Loucy (cell line): Measurements from ENCODE around the gene PVALEF.

ENCODE experiments used
- H2AFZ ChIP-seq: fragments of 200-600 bp; sonication (generic); 2 replicates; pipeline ENCODE4 v1.6.0; 2016; ENCODE audit warnings: antibody characterized with exemption, mild to moderate bottlenecking, low read length, moderate library complexity
- H3F3A ChIP-seq: fragments of 200-600 bp; 2 replicates; pipeline ENCODE4 v1.6.0; 2016; ENCODE audit warnings: antibody characterized with exemption, low read depth, mild to moderate bottlenecking
- H3K27me3 ChIP-seq: fragments of 200-600 bp; sonication (generic); 2 replicates; pipeline ENCODE4 v1.6.1; 2014; ENCODE audit warnings: low read length, mild to moderate bottlenecking; ENCODE audit not compliant: insufficient read depth, poor library complexity, severe bottlenecking
- H3K36me3 ChIP-seq: fragments of 200-600 bp; sonication (generic); 2 replicates; pipeline ENCODE4 v1.6.1; 2016; ENCODE audit warnings: low read length; ENCODE audit not compliant: insufficient read depth
- H3K4me1 ChIP-seq: fragments of 200-600 bp; sonication (generic); 2 replicates; pipeline ENCODE4 v1.5.1; 2014; ENCODE audit warnings: low read length, mild to moderate bottlenecking; ENCODE audit not compliant: insufficient read depth, poor library complexity, severe bottlenecking
- H3K4me2 ChIP-seq: fragments of 200-600 bp; sonication (generic); 2 replicates; pipeline ENCODE4 v1.6.0; 2014; ENCODE audit warnings: antibody characterized with exemption, low read length, low read depth, mild to moderate bottlenecking; ENCODE audit not compliant: poor library complexity, severe bottlenecking
- H3K4me3 ChIP-seq: fragments of 200-600 bp; sonication (generic); 2 replicates; pipeline ENCODE4 v1.5.1; 2014; ENCODE audit warnings: low read length, mild to moderate bottlenecking, mixed read lengths; ENCODE audit not compliant: poor library complexity, severe bottlenecking
- H3K79me2 ChIP-seq: fragments of 200-600 bp; sonication (generic); 2 replicates; pipeline ENCODE4 v1.6.1; 2014; ENCODE audit warnings: low read length; ENCODE audit not compliant: insufficient read depth
- H3K9ac ChIP-seq: fragments of 200-600 bp; sonication (generic); 2 replicates; pipeline ENCODE4 v1.6.0; 2014; ENCODE audit warnings: mild to moderate bottlenecking, low read depth, low read length, moderate library complexity; ENCODE audit not compliant: poor library complexity, severe bottlenecking
- H3K9me2 ChIP-seq: fragments of 200-600 bp; sonication (generic); replicated peaks from 2 replicates; pipeline ENCODE4 v1.6.1; 2016; ENCODE audit warnings: low read depth, low read length, mixed read lengths
- H3K9me3 ChIP-seq: fragments of 200-600 bp; sonication (generic); 2 replicates; pipeline ENCODE4 v1.6.1; 2014; ENCODE audit warnings: mild to moderate bottlenecking, antibody characterized with exemption, low read length, low read depth; ENCODE audit not compliant: insufficient read depth
- H4K20me1 ChIP-seq: fragments of 200-600 bp; sonication (generic); 2 replicates; pipeline ENCODE4 v1.6.0; 2014; ENCODE audit warnings: antibody characterized with exemption, low read length, mild to moderate bottlenecking; ENCODE audit not compliant: insufficient read depth, poor library complexity, severe bottlenecking
- CTCF ChIP-seq: fragments of 200-600 bp; sonication (generic); conservative IDR thresholded peaks from 2 replicates; pipeline ENCODE4 v1.5.1; 2014; ENCODE audit warnings: mild to moderate bottlenecking, antibody characterized with exemption, low read length
- EZH2phosphoT487 ChIP-seq: fragments of 200-600 bp; IDR thresholded peaks from 2 replicates; pipeline ENCODE4 v1.6.1; 2018; ENCODE audit warnings: antibody characterized with exemption, mild to moderate bottlenecking, moderate library complexity, borderline replicate concordance

Gene PVALEF

GRCh38 chr17:81123052-81124048, 42.0 kb upstream of the PVALEF start:
- Histone ChIP-seq H3K9ac (no peak overlapping the region), H4K20me1 (no peaks in the 10 kb centered on the region), H3F3A (no peaks in the 10 kb centered on the region), H3K27me3 (no peaks in the 10 kb centered on the region), H3K4me3 (no peak overlapping the region), H3K9me3 (no peaks in the 10 kb centered on the region), H3K4me2 (no peak overlapping the region), H3K9me2 (no peaks in the 10 kb centered on the region), H2AFZ (no peak overlapping the region), H3K4me1 (no peaks in the 10 kb centered on the region), H3K36me3 (no peaks in the 10 kb centered on the region), H3K79me2 (no peaks in the 10 kb centered on the region)
- no peak for TF ChIP-seq EZH2phosphoT487
- no peak for TF ChIP-seq CTCF

GRCh38 chr17:81124377-81124776, 40.9 kb upstream of the PVALEF start:
- no peaks in the 10 kb centered on the region for H3K9me3 ChIP-seq
- H3K9me2 ChIP-seq = no peaks in the 10 kb centered on the region
- H3K79me2 ChIP-seq = no peaks in the 10 kb centered on the region
- H3K4me2 ChIP-seq = no peak overlapping the region
- no peak overlapping the region for H3K9ac ChIP-seq
- no peak for TF ChIP-seq EZH2phosphoT487
- no peak for TF ChIP-seq CTCF
- H3K4me1 ChIP-seq = no peaks in the 10 kb centered on the region
- no peaks in the 10 kb centered on the region for H4K20me1 ChIP-seq
- H3F3A ChIP-seq = no peaks in the 10 kb centered on the region
- H3K27me3 ChIP-seq = no peaks in the 10 kb centered on the region
- no peak overlapping the region for H3K4me3 ChIP-seq
- no peak overlapping the region for H2AFZ ChIP-seq
- no peaks in the 10 kb centered on the region for H3K36me3 ChIP-seq

GRCh38 chr17:81125573-81126081, 39.7 kb upstream of the PVALEF start:
- Histone ChIP-seq H3K4me2 (no peak overlapping the region), H3K27me3 (no peaks in the 10 kb centered on the region), H3K9ac (no peak overlapping the region), H2AFZ (no peak overlapping the region), H3K79me2 (no peaks in the 10 kb centered on the region), H4K20me1 (no peaks in the 10 kb centered on the region), H3K9me3 (no peaks in the 10 kb centered on the region), H3K9me2 (no peaks in the 10 kb centered on the region), H3K4me1 (no peaks in the 10 kb centered on the region), H3F3A (no peaks in the 10 kb centered on the region), H3K4me3 (no peak overlapping the region), H3K36me3 (no peaks in the 10 kb centered on the region)
- no peak for TF ChIP-seq EZH2phosphoT487
- no peak for TF ChIP-seq CTCF
